H9 (cell line): ENCODE measurements around the gene LOXL1. TPM values are rescaled to one million over a fixed set of nuclear protein-coding genes. Genes with fewer than 3 reads are reported as not detected.

Experiments used
- DNase-seq: peaks from one replicate; pipeline ENCODE4 v3.0.0-alpha.2; 2017
- H2AFZ ChIP-seq: one replicate; pipeline ENCODE4 v1.6.1; 2013; ENCODE audit warnings: mild to moderate bottlenecking, low read length, control low read depth, moderate library complexity
- H2AK5ac ChIP-seq: 2 replicates; pipeline ENCODE4 v1.6.1; 2013; ENCODE audit warnings: low read length, control low read depth, mixed read lengths; ENCODE audit not compliant: insufficient read length
- H2BK120ac ChIP-seq: one replicate; pipeline ENCODE4 v1.6.1; 2013; ENCODE audit warnings: low read depth, mild to moderate bottlenecking, low read length, control low read depth, inconsistent platforms; ENCODE audit not compliant: poor library complexity, severe bottlenecking
- H2BK12ac ChIP-seq: 2 replicates; pipeline ENCODE4 v1.6.1; 2013; ENCODE audit warnings: low read length, control low read depth, mixed read lengths, low read depth; ENCODE audit not compliant: insufficient read length
- H2BK15ac ChIP-seq: 2 replicates; pipeline ENCODE4 v1.6.1; 2013; ENCODE audit warnings: low read depth, low read length, control low read depth
- H2BK20ac ChIP-seq: one replicate; pipeline ENCODE4 v1.6.1; 2013; ENCODE audit warnings: low read depth, mild to moderate bottlenecking, low read length, control low read depth, inconsistent platforms; ENCODE audit not compliant: poor library complexity, severe bottlenecking
- H2BK5ac ChIP-seq: 2 replicates; pipeline ENCODE4 v1.6.1; 2013; ENCODE audit warnings: low read length, control low read depth, mixed read lengths; ENCODE audit not compliant: insufficient read length
- H3K14ac ChIP-seq: 2 replicates; pipeline ENCODE4 v1.6.1; 2013; ENCODE audit warnings: low read length, control low read depth; ENCODE audit not compliant: insufficient read depth
- H3K18ac ChIP-seq: 2 replicates; pipeline ENCODE4 v1.6.1; 2013; ENCODE audit warnings: low read depth, mild to moderate bottlenecking, mixed read lengths, low read length, control low read depth; ENCODE audit not compliant: insufficient read length
- H3K23ac ChIP-seq: 2 replicates; pipeline ENCODE4 v1.6.1; 2013; ENCODE audit warnings: low read length, control low read depth, mixed read lengths, low read depth; ENCODE audit not compliant: insufficient read length
- H3K23me2 ChIP-seq: 2 replicates; pipeline ENCODE4 v1.6.1; 2013; ENCODE audit warnings: low read depth, mild to moderate bottlenecking, mixed read lengths, low read length, control low read depth; ENCODE audit not compliant: insufficient read length, poor library complexity, severe bottlenecking
- H3K27ac ChIP-seq: 2 replicates; pipeline ENCODE4 v1.5.1; 2013; ENCODE audit warnings: low read length, control low read depth, mixed read lengths, low read depth; ENCODE audit not compliant: insufficient read length
- H3K27me3 ChIP-seq: 2 replicates; pipeline ENCODE4 v1.6.1; 2013; ENCODE audit warnings: low read length, control low read depth, inconsistent platforms; ENCODE audit not compliant: insufficient read depth
- H3K4ac ChIP-seq: 2 replicates; pipeline ENCODE4 v1.6.1; 2013; ENCODE audit warnings: low read depth, mild to moderate bottlenecking, control low read depth, inconsistent platforms, low read length, moderate library complexity
- H3K4me1 ChIP-seq: 2 replicates; pipeline ENCODE4 v1.6.1; 2013; ENCODE audit warnings: low read length, control low read depth, inconsistent platforms; ENCODE audit not compliant: insufficient read depth
- H3K4me2 ChIP-seq: 2 replicates; pipeline ENCODE4 v1.6.1; 2013; ENCODE audit warnings: low read length, control low read depth, mixed read lengths; ENCODE audit not compliant: insufficient read length, insufficient read depth
- H3K56ac ChIP-seq: 2 replicates; pipeline ENCODE4 v1.6.1; 2013; ENCODE audit warnings: low read depth, mild to moderate bottlenecking, mixed read lengths, low read length, control low read depth; ENCODE audit not compliant: insufficient read length
- H3K79me1 ChIP-seq: 2 replicates; pipeline ENCODE4 v1.6.1; 2013; ENCODE audit warnings: low read depth, mild to moderate bottlenecking, moderate library complexity, low read length, control low read depth, inconsistent platforms; ENCODE audit not compliant: insufficient read depth, poor library complexity, severe bottlenecking
- H3K79me2 ChIP-seq: 2 replicates; pipeline ENCODE4 v1.6.1; 2013; ENCODE audit warnings: low read length, control low read depth, inconsistent platforms; ENCODE audit not compliant: insufficient read depth
- H3K9ac ChIP-seq: 2 replicates; pipeline ENCODE4 v1.6.1; 2013; ENCODE audit warnings: low read length, control low read depth, mixed read lengths; ENCODE audit not compliant: insufficient read length; ENCODE audit errors: extremely low read depth
- H3K9me3 ChIP-seq: one replicate; pipeline ENCODE4 v1.6.1; 2013; ENCODE audit warnings: low read depth, low read length, inconsistent platforms; ENCODE audit not compliant: control insufficient read depth
- H3T11ph ChIP-seq: one replicate; pipeline ENCODE4 v1.6.1; 2013; ENCODE audit warnings: mild to moderate bottlenecking, low read length, control low read depth, inconsistent platforms
- H4K20me1 ChIP-seq: one replicate; pipeline ENCODE4 v1.6.1; 2013; ENCODE audit not compliant: control insufficient read depth, insufficient read length, insufficient read depth
- H4K5ac ChIP-seq: 2 replicates; pipeline ENCODE4 v1.6.1; 2013; ENCODE audit warnings: low read depth, mild to moderate bottlenecking, mixed read lengths, low read length, control low read depth; ENCODE audit not compliant: insufficient read length
- H4K8ac ChIP-seq: replicated peaks from 2 replicates; pipeline ENCODE4 v1.6.1; 2013; ENCODE audit warnings: low read length, control low read depth, mixed read lengths, low read depth; ENCODE audit not compliant: insufficient read length
- H4K91ac ChIP-seq: 2 replicates; pipeline ENCODE4 v1.6.1; 2013; ENCODE audit warnings: low read depth, mild to moderate bottlenecking, moderate library complexity, mixed read lengths, low read length, control low read depth; ENCODE audit not compliant: insufficient read length
- H3K27ac Mint-ChIP-seq, 3 experiments: 2 replicates in 2 of 3; 3 replicates in 1 of 3; pipeline ENCODE4 v1.8.0; 2020 to 2021; ENCODE audit warnings: mixed read lengths in 3 of 3, mild to moderate bottlenecking in 1 of 3, moderate library complexity in 1 of 3
- H3K27me3 Mint-ChIP-seq: 2 replicates; pipeline ENCODE4 v1.8.0; 2021; ENCODE audit warnings: low read depth, mild to moderate bottlenecking, moderate library complexity, mixed read lengths
- H3K36me3 Mint-ChIP-seq, 3 experiments: 2 replicates in 2 of 3; 3 replicates in 1 of 3; pipeline ENCODE4 v1.8.0; 2020 to 2021; ENCODE audit warnings: low read depth in 3 of 3, mixed read lengths in 3 of 3; ENCODE audit not compliant: insufficient read depth in 1 of 3
- H3K4me1 Mint-ChIP-seq, 2 experiments: 2 replicates each; pipeline ENCODE4 v1.8.0; 2020; ENCODE audit warnings: mixed read lengths in 2 of 2
- H3K4me3 Mint-ChIP-seq, 2 experiments: 2 replicates in 1 of 2; 3 replicates in 1 of 2; pipeline ENCODE4 v1.8.0; 2020 to 2021; ENCODE audit warnings: mild to moderate bottlenecking in 2 of 2, mixed read lengths in 2 of 2, moderate library complexity in 1 of 2
- H3K9me3 Mint-ChIP-seq, 2 experiments: 2 replicates in 1 of 2; 3 replicates in 1 of 2; pipeline ENCODE4 v1.8.0; 2020; ENCODE audit warnings: mild to moderate bottlenecking in 2 of 2, mixed read lengths in 2 of 2, moderate library complexity in 1 of 2
- WGBS: extraction: QIAGEN DNeasy Blood & Tissue Kit; methylation state at CpG from one replicate; pipeline ENCODE4 v1.1.7; 2013; ENCODE audit warnings: missing lambda C conversion rate, low lambda C conversion rate, mixed read lengths; ENCODE audit not compliant: insufficient read length; ENCODE audit errors: extremely low coverage; 5-methylcytosine and 5-hydroxymethylcytosine counted together
- total RNA-seq: library from RNA; stranded (reverse); gene quantifications from 2 replicates; pipeline ENCODE4 v1.2.1, GENCODE V29; 2021
- TF ChIP-seq, protein P1 (sequence below): fragments of 200-600 bp; sonication (generic); conservative IDR thresholded peaks from 3 replicates; pipeline ENCODE4 v1.8.0; 2021; ENCODE audit warnings: antibody characterized with exemption, mild to moderate bottlenecking

LOXL1 gene
- total RNA-seq, 1 experiment from 2014 or later: 9.1 TPM

DNA sequence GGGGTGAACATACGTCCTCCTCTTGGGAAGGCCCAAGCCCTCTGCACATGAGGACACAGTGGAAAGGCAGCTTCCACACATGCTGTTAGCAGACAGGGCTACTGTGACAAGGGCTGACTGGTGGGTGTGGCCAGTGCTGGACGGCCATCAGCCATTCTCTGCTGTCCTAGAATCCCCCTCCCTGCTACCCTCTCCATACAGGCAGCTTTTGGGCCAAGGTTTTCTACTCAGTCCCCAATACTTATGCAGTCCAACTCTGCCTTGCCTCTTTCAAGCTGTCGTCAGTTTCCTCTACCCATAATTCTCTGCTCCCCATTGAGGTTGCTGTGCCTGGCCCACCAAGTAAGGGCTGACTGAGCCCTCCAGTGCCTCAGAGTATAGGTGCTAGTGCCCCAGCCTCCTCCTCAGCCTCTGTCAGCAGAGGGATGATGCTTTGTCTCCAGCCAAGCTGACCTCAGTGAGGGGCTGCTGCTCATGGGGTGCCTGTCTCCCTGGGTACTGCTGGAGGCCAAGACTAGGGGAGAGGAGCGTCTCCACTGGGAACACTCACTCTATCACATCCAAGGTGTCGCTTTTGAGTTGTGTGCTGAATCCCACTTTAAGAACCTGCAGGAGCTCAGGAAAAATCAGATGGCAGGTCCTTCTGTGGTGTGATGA is 2.8 kb downstream of the LOXL1 start:
- peaks cover 4% of the 10 kb centered on the region; the same call in 1 of the 2 replicates for H3K4me1 ChIP-seq
- no peaks in the 10 kb centered on the region for H3K27me3 ChIP-seq
- H2BK20ac ChIP-seq: no peak overlapping the region
- H3K27me3 Mint-ChIP-seq: peaks cover 13% of the 10 kb centered on the region
- H3T11ph ChIP-seq: no peak overlapping the region
- no peak overlapping the region for H3K27ac ChIP-seq
- H4K8ac ChIP-seq: no peak overlapping the region
- no peak overlapping the region for H2AK5ac ChIP-seq
- no peaks in the 10 kb centered on the region for H3K79me1 ChIP-seq
- peaks cover 31% of the 10 kb centered on the region in 2 experiments for H3K4me1 Mint-ChIP-seq
- H2AFZ ChIP-seq: no peak overlapping the region
- no peak overlapping the region for H2BK120ac ChIP-seq
- no peak overlapping the region for H3K4me2 ChIP-seq
- no peak overlapping the region for H4K5ac ChIP-seq
- H3K79me2 ChIP-seq: no peaks in the 10 kb centered on the region
- no peak overlapping the region for H3K18ac ChIP-seq
- no peak overlapping the region for H4K91ac ChIP-seq
- no peak overlapping the region for H3K9ac ChIP-seq
- TF ChIP-seq, protein P1, sequence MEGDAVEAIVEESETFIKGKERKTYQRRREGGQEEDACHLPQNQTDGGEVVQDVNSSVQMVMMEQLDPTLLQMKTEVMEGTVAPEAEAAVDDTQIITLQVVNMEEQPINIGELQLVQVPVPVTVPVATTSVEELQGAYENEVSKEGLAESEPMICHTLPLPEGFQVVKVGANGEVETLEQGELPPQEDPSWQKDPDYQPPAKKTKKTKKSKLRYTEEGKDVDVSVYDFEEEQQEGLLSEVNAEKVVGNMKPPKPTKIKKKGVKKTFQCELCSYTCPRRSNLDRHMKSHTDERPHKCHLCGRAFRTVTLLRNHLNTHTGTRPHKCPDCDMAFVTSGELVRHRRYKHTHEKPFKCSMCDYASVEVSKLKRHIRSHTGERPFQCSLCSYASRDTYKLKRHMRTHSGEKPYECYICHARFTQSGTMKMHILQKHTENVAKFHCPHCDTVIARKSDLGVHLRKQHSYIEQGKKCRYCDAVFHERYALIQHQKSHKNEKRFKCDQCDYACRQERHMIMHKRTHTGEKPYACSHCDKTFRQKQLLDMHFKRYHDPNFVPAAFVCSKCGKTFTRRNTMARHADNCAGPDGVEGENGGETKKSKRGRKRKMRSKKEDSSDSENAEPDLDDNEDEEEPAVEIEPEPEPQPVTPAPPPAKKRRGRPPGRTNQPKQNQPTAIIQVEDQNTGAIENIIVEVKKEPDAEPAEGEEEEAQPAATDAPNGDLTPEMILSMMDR: no peak
- no peak overlapping the region; the same call in 1 of the 2 replicates for H3K14ac ChIP-seq
- no peak overlapping the region for H2BK5ac ChIP-seq
- no peak overlapping the region for H2BK12ac ChIP-seq
- no peak for DNase-seq
- H2BK15ac ChIP-seq: no peak overlapping the region
- H3K56ac ChIP-seq: no peak overlapping the region
- no peaks in the 10 kb centered on the region for H4K20me1 ChIP-seq
- H3K4ac ChIP-seq: no peak overlapping the region
- H3K23ac ChIP-seq: no peak overlapping the region
- no peaks in the 10 kb centered on the region for H3K36me3 Mint-ChIP-seq
- WGBS: no CpG with 5 or more reads among the region's 5 CpGs
- no peak overlapping the region; a peak in 1 of 7 replicates for H3K27ac Mint-ChIP-seq
- H3K4me3 Mint-ChIP-seq: peak overlapping the region in 1 of 2 experiments; percentile 70; a peak in 2 of 5 replicates
- no peaks in the 10 kb centered on the region for H3K9me3 Mint-ChIP-seq
- peaks cover 13% of the 10 kb centered on the region for H3K23me2 ChIP-seq
- H3K9me3 ChIP-seq: no peaks in the 10 kb centered on the region
